HG02610 (cell line): ENCODE results near the gene MAP3K12.
"Not testable (repeated sequence)": the region's sequence is repeated elsewhere in the genome, so short reads cannot be mapped to it uniquely, and the experiment has no call there.

ENCODE experiments used
- ATAC-seq: cut with Tn5 transposase; IDR thresholded peaks from one replicate; pipeline ENCODE4 v1.9.1; 2021; ENCODE audit warnings: mild to moderate bottlenecking, moderate library complexity; ENCODE audit not compliant: unreplicated experiment

Gene MAP3K12

GRCh38 chr12:53499266-53500141, at the start of gene MAP3K12:
Gene MAP3K12 (minus strand): TSS chr12:53499458. CDS start chr12:53487391, 12,067 bp downstream.
- ATAC-seq = no peak

GRCh38 chr12:53548354-53548753, 49.1 kb upstream of the MAP3K12 start:
- not testable (repeated sequence) for ATAC-seq

GRCh38 chr12:53543539-53543938, 44.3 kb upstream of the MAP3K12 start:
- ATAC-seq = peak; percentile 79

GRCh38 chr12:53539526-53539925, 40.3 kb upstream of the MAP3K12 start:
- no peak for ATAC-seq

GRCh38 chr12:53538209-53538689, 39.0 kb upstream of the MAP3K12 start:
- no peak for ATAC-seq

- ATAC-seq = no peak
Observed at GRCh38 chr12:53536962-53537361, 37.7 kb upstream of the MAP3K12 start.

- ATAC-seq = no peak
Observed at GRCh38 chr12:53533471-53533870, 34.2 kb upstream of the MAP3K12 start.

GRCh38 chr12:53532524-53533445, 33.5 kb upstream of the MAP3K12 start:
- ATAC-seq = no peak

- ATAC-seq = no peak
Observed at GRCh38 chr12:53532021-53532420, 32.8 kb upstream of the MAP3K12 start.

- no peak for ATAC-seq
Observed at GRCh38 chr12:53530920-53531319, 31.7 kb upstream of the MAP3K12 start.

GRCh38 chr12:53530061-53530460, 30.8 kb upstream of the MAP3K12 start:
- ATAC-seq = no peak

- ATAC-seq = no peak
Observed at GRCh38 chr12:53524476-53524875, 25.2 kb upstream of the MAP3K12 start.

- no peak for ATAC-seq
Observed at GRCh38 chr12:53523131-53523530, 23.9 kb upstream of the MAP3K12 start.

GRCh38 chr12:53518381-53518780, 19.1 kb upstream of the MAP3K12 start:
- no peak for ATAC-seq

GRCh38 chr12:53516758-53517455, 17.6 kb upstream of the MAP3K12 start:
- no peak for ATAC-seq

- no peak for ATAC-seq
Observed at GRCh38 chr12:53515291-53515680, 16.0 kb upstream of the MAP3K12 start.

- no peak for ATAC-seq
Observed at GRCh38 chr12:53514628-53515290, 15.5 kb upstream of the MAP3K12 start.

- ATAC-seq = no peak
Observed at GRCh38 chr12:53513712-53514410, 14.6 kb upstream of the MAP3K12 start.

- no peak for ATAC-seq
Observed at GRCh38 chr12:53510181-53510812, 11.0 kb upstream of the MAP3K12 start.
